NCI-H1105 (cell line): ENCODE data around the gene ELK4.

Source experiments
- DNase-seq: peaks from one replicate; lab custom pipeline; 2025; lab: John Stamatoyannopoulos, UW

ELK4 gene

GRCh38 chr1:205595861-205596260, 36.0 kb downstream of the ELK4 start:
- no peak for DNase-seq

GRCh38 chr1:205595435-205595834, 36.4 kb downstream of the ELK4 start:
- DNase-seq: no peak

GRCh38 chr1:205594846-205595245, 37.0 kb downstream of the ELK4 start:
- no peak for DNase-seq

GRCh38 chr1:205593967-205594366, 37.8 kb downstream of the ELK4 start:
- DNase-seq: no peak

- no peak for DNase-seq
Observed at GRCh38 chr1:205593532-205593931, 38.3 kb downstream of the ELK4 start.

GRCh38 chr1:205592443-205593003, 39.3 kb downstream of the ELK4 start:
- DNase-seq: no peak

- DNase-seq: peak; percentile 91
Observed at GRCh38 chr1:205591522-205592351, 40.1 kb downstream of the ELK4 start.

GRCh38 chr1:205590777-205591513, 40.9 kb downstream of the ELK4 start:
- no peak for DNase-seq

- no peak for DNase-seq
Observed at GRCh38 chr1:205590457-205590768, 41.4 kb downstream of the ELK4 start.

GRCh38 chr1:205589618-205590456, 42.0 kb downstream of the ELK4 start:
- DNase-seq: no peak

GRCh38 chr1:205589046-205589445, 42.8 kb downstream of the ELK4 start:
- DNase-seq: no peak

GRCh38 chr1:205588636-205589035, 43.2 kb downstream of the ELK4 start:
- DNase-seq: no peak

- no peak for DNase-seq
Observed at GRCh38 chr1:205587581-205587980, 44.2 kb downstream of the ELK4 start.

GRCh38 chr1:205585835-205586785, 45.7 kb downstream of the ELK4 start:
- no peak for DNase-seq

GRCh38 chr1:205585169-205585834, 46.5 kb downstream of the ELK4 start:
- DNase-seq: no peak

- no peak for DNase-seq
Observed at GRCh38 chr1:205584732-205585131, 47.1 kb downstream of the ELK4 start.

GRCh38 chr1:205583461-205584130, 48.2 kb downstream of the ELK4 start:
- no peak for DNase-seq

- DNase-seq: no peak
Observed at GRCh38 chr1:205582471-205583291, 49.1 kb downstream of the ELK4 start.

- no peak for DNase-seq
Observed at GRCh38 chr1:205582046-205582445, 49.8 kb downstream of the ELK4 start.
